DMS153 (cell line): ENCODE measurements around the gene CDK18.

ENCODE experiments used
- DNase-seq: peaks from one replicate; lab custom pipeline; 2025; lab: John Stamatoyannopoulos, UW

CDK18 gene

DNA sequence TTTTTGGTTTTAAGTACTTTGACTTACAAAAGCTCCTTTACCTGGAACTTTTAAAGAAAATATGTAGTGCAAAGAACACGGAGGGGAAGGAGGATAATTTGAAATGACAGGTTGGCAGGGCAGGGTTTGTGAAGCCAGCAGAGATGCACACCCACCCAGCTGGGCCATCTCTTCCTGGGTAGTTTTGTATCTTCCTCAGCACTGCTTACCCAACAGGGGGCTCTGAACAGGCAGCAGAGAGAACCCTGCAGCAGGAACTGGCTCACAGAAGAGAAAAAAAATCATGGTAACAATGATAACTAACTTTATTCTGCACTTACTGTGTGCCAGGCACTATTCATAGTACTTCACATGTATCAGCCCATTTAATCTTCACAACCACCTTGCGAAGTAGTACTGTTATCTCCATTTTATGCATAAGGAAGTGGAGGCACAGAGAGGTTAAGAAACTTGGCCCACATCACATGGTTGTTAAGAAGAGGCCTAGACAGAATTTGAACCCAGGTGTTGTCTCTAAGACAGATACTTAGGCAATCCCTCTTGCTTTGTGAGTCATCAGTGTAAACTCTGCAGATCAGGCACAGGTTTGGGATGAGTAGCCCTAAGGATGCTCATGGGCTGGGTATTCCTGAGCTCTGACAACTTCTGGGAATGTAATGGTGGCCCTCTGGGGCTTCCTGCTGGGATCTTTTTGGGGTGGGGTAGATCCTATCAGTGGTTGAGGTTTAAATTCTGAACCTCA lies 66.5 kb downstream of the CDK18 start:
- DNase-seq: no peak

DNA sequence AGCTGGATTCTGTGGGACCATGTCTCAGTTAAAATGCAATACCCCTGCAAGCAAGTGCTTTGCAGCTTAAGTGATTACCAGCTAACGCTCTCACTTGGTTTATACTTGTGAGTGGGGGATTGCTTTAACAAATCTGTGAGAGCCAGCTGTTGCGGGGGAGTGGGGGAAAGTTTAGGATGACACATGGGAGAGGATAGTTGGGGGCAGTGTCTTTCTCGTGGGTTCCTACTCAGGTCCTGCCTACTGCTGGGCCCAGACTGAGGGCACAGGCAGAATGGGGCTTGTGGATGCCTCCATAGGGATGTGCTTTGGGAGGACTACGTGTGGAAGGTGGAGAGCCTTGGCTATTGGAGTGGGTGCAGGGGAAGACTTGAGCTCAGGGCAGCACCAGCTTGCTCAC lies 67.3 kb downstream of the CDK18 start:
- DNase-seq: no peak

DNA sequence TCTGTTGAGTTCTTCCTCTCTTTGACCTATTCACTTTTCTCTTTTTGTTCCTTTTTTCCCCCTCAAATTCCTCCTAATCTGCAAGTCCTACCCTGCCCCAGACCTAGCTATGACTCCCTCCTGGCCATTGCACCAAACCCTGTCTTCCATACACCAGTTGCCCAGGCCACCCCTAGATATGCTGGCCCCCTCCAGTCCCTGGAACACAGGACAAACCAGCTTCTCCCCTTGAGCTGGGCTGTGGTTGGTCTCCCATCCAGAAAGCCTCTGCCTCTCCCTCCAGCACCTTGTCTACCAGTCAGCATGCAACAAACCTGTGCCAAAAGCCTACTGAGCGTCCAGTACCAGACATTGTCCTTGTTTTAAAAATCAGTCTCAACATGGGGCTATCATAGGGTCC lies 68.0 kb downstream of the CDK18 start:
- DNase-seq: no peak

DNA sequence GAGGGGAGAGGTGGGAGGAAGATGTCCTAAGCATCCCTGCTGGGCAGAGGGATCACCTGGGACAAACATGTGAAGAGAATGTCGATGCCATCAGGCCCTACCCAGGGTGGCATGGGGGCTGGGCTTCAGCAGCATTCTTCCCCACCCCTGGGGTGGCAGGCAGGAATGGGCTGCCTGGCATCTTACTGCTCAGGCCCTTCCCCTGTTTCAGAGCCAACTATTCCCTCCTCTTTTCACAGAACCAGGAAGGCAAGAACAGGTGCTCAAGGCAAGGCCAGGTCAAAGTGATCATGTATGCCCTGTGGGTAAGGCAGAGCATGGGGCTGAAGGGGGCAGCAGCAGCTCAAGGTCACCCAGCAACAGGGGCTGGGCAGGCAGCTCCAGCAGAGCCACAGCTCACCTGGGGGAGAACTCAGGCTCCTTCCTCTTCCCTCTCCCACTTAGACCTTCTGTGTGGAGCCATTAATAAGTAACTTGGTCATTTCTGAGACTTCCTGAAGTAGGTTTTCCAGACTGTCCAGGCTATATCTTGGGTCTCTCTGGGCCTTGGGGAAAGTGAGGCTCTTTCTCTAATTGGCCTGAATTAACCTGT lies 70.9 kb downstream of the CDK18 start:
- DNase-seq: no peak

DNA sequence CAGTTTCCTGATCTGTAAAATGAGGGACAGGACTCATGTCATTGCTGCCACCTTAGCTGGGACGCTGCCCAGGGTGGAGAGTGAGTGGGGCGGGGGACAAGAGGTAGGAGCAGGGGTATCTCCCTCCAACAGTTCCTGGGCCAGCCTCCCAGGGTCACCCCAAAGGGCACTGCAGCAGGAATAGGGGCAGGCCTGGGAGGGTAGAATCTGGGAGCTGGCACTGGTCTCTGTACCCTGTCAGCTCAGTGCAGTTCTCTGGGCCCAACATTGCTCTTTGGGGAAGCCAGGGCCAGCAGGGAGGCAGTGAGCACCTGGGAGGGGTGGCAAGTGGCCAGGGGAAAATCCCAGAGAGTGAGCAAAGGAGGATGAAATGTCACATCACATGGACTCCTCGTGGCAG lies 71.5 kb downstream of the CDK18 start:
- DNase-seq: no peak

DNA sequence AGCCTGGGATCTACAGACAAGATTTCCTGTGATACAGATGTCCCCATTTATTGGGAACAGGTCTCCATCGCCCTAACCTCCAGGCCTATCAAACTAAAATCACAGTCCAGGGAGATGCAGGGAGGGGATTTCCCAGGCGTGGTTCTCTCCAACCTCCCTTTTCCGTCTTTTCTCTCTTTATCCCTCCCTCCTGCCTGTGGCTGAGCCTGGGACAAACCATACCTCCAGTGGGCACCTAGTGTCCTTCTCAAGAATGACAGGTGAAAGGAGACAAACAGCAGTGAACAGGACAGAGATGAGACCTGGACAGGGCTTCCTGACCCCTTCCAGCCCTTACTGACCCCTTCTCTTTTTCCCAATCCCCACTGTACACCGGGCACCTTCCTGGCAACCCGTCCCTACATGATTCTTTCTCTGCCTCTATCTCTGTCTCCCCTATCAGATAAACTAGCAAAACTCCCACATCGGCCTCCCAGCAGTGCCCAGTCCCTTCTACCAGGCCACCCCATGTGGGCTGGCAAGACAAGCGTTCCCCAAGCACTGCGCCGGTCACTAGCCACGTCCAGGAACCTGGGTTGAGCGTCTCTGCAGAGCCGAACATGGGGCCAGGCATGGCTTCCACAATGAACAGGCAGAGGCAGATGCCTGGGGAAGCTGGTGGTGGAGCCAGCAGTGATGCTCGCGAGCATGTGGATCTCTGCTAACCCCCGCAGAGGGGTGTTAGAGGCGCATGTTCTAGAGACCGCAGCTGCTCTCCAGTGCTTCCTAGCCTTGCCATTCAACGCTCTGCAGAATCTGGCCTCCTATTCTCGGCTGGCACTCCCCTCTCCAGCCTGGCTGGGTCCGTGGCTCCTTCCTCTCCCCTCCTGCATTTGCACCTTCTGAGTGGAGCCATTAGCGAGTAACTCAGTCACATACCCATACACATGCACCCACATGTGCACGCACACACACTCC lies 72.6 kb downstream of the CDK18 start:
- no peak for DNase-seq

DNA sequence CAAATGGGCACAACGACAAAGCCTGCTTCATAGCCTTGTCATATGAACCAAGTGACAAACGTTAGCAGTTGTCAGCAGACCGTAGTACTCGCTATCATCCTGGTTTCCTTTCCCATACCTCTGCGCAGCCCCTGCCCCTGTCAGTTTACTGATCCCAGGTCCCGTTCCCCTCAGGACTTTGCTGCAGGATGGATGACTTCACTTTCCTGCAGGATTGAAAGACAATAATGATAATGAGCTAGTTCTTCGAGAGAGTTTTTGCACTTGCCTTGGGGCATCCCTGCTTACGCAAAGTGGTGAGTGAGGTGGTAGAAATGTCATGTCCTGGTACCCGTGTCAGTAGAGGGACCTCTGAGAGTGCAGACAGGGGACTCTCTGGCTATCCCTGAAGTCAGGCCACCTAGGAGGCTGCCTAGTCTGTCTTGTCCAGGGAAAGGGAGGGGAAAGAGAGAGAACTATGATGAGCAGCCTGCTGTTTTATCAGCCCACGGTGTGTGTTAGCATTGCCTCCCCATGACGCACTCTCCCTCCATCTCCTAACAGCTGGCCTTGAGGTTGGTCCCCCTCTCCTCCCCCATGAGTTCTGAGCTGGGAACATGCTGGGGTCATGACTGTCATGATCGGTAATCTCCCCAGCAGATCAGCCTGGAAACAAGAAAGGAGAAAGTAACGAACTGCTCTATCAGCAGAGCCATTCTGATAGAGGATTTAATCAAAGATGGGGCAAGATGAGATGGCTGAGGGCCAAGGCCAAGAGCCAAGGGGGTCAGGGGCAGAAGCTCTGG lies 73.6 kb downstream of the CDK18 start:
- DNase-seq: no peak

DNA sequence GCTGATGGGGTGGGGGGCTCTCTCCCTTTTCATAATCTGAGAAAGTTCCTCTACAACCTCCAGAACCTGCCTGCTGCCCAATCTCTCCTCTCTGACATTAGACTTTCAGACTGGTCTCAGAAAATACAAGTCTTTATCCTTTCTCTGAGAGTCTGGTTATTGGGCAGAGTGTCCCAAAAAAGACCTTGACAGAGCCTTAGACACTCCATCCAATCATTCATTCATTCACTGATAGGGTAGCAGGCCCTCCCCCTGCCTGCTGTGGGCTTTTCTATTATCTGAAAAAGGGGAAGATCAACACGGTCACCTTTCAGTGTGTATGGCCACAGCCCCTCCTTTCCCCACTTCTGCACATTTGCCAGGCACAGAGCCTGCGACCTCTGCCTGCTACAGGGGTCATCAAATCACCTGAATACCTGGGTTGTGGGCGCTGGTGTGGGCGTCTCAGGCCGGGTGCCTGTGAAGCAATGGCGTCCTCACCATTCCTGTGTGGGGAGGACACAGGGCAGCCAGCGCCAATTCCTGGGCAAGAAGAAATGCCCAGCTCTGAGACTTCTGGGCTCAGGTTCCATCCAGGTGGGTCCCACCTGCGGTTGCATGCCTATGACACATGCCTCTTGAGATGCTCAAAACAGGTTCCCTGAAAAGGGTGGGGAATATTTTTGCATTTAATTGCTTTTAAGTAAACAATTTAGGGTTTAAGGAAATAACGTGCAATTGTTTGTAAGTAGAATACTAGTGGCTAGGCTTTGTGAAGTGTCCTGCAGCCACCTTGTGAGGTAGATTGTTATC lies 74.5 kb downstream of the CDK18 start:
- DNase-seq: peak; percentile 68

DNA sequence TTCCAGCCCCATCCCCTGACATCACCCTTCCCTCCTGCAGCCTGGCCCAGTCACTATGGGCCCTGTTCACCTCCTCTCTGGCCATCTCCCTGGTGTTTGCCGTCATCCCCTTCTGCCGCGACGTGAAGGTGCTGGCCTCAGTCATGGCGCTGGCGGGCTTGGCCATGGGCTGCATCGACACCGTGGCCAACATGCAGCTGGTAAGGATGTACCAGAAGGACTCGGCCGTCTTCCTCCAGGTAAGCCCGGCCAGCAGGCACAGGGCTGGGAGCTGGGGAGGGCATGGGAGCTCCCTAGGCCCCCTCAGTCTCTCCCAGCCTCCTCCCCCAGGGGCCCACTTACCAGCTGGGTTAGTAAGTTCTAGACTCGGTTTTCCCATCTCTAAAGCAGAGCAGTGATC lies 75.2 kb downstream of the CDK18 start:
- DNase-seq: no peak

DNA sequence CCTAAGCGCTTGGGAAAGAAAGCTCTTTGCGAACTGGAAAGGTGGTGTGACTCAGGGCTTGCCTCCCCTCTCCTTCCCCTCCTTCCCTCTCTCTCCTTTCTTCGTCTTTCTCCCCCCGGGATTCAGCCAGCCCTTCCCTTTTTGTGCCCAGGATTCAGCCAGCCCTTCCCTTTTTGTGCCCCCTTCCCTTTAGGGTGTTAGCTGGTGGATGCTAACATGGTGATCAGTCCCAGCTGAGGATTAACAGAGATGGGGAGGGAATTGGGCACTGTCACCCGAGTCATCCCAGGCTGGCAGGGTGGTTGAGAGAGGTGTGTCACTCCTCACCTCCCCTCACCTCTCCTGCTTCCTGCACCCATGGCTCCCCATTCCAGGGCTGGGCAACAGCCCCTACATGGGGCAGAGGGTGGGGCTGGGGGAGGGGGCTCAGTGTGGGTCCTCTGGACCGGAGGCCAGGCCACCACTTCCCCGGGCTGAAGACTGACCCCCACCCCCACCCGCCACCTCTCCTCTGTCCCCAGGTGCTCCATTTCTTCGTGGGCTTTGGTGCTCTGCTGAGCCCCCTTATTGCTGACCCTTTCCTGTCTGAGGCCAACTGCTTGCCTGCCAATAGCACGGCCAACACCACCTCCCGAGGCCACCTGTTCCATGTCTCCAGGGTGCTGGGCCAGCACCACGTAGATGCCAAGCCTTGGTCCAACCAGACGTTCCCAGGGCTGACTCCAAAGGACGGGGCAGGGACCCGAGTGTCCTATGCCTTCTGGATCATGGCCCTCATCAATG lies 75.9 kb downstream of the CDK18 start:
- DNase-seq: no peak

DNA sequence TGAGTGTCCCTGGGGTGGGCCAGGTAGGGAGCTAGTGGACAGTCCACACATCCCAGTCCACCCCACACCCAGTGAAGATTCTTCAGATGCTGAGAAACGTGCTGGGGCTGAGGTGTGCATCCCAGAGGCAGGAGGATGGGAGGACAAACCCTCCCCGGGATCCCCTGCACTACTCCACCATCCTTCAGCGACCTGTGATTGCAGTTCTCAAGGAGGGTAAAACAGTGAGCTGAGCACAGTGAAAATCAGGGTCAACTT lies 76.4 kb downstream of the CDK18 start:
- DNase-seq: no peak

DNA sequence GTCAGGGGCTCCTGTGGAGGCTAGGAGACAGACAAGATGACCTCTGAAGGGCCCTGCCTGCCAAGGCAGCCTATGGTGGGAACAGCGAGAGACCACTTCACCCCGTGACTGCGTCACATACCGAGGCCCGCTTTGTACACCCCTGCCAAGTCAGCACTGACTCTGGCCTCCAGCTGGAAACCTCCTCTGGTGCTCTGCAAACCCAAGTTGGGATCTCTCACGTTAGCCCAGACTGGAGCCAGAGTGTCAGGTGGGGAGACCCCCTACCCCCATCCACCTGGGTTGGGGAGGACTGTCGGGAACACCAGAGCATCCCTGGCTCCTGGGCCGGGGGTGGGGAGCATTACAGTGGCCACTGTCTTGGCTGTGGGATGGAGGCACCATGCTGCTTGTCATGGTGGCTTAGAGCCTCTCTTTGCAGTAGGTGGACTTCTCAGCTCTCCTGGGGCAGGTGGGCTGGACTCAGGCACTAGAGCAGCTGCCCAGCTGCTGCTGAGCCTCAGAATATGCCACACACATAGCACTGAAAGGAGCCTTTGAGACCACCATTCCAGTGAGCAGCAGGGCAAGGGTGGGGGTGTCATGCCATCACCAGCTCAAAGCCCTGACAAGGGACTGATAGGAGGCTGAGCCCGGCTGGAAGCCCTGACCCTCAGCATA lies 77.0 kb downstream of the CDK18 start:
- no peak for DNase-seq

DNA sequence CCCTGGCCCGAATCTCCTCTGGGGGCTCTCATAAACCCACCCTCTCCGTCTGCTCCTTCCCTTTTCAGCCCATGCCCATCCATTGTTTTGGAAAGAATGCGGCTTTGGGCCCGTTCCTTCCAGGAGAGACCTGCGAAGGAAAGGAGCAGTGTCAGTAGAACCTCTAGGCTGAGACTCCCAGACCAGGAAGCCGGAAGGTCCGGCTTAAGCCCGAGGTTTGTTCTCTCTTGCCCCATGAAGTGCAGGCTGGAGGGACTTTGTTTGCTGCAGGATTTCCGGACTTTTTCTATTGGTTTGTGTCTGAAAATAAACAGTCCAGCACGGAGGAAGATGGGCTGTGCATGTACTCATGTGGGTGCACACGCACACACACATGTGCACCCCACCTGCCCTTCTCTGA lies 77.6 kb downstream of the CDK18 start:
- DNase-seq: no peak
